ENCODE data around the gene VPS26C.
"Not testable (repeated sequence)": the region's sequence is repeated elsewhere in the genome, so short reads cannot be mapped to it uniquely, and the experiment has no call there.

The VPS26C gene

GRCh38 chr21:37227071-37228002 lies 39.8 kb downstream of the VPS26C start:
- no peak for DNase-seq

DNA sequence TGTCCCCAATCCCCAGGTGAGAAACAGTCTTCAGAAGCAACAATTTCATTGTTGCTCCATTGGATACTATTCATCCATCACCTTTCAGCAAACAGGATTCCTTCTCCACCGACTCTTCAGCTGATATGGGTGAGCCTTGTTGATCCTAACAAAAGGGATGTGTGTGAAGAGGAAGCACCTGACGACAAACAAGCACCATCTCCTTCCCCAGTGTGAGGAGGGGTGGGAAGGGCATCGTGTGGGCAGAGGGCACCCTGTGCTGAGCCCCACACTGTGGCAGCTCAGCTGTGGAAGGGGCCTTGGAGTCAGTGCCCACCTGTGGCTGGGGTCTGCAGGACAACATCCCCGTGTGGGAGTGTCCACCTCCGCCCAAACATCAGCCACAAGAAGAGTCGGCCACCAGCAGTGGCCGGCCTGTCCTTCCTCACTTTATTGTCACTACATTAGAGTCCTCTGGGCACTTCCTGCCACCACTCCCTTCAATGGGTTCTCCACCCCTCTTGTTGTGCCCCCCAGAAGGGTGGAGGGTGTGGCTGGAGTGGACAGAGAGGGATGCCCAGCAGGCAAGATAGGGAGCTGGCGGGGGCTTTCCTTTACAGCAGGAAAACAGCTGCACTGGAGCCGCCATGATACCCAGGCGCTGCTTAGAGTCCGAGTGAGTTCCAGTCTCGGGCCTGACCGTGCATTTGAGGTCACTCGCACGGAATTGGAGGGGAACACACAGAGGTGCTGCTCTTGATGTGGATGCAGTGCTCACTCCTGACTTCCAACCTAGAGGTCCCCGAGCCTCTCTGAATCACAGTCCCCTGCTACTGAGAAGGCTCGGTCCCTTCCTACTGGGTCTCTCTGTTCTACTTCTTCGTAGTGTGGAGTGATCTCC lies 40.9 kb downstream of the VPS26C start:
- no peak for DNase-seq

- DNase-seq = no peak
These were observed 42.0 kb downstream of the VPS26C start for GRCh38 chr21:37224861-37225839.

GRCh38 chr21:37223804-37224345 lies 43.3 kb downstream of the VPS26C start:
- no peak for DNase-seq

GRCh38 chr21:37222248-37222647 lies 44.9 kb downstream of the VPS26C start:
- DNase-seq = not testable (repeated sequence)

DNA sequence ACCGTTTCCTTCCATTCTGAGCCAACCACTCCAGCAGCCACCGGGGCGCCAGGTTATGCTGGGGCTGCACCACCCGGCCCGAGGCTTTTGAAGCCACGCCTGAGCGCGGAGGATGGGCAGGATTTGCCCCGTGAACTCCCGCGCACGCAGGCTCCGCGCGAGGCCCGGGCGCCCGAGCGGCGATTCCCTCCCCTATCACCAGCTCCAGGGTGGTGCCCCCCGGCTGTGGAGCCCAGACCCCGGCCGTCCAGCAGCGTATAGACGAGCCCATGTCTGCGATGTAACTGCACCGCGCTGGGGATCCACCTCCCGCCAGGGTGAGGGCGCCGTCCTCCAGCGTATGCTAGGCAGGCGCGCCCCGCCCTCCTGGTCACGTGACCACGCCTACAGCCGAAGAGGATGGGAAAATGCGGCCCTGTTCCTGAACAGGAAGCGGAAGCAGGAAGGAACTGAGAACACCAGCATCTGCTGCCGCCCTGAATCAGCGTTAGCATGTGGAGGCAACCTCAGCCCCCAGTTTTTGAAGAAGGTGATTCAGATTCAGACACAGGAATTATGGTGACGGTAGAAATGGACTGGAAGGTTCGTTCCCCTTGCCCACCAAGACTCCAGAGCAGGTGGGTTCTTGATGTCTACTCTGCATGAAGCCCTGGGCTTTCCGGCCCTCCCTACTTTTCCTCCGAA lies 46.0 kb downstream of the VPS26C start:
- DNase-seq = peak; percentile 87 to 96

- DNase-seq = peak; percentile 28 to 57
These were observed 46.6 kb downstream of the VPS26C start for GRCh38 chr21:37220433-37220980.

- DNase-seq = peak; percentile 31 to 52
These were observed 47.2 kb downstream of the VPS26C start for GRCh38 chr21:37219761-37220432.

- DNase-seq = no peak
These were observed 52.2 kb downstream of the VPS26C start for GRCh38 chr21:37214952-37215351.

- no peak for DNase-seq
These were observed 56.3 kb downstream of the VPS26C start for GRCh38 chr21:37210799-37211198.

DNA sequence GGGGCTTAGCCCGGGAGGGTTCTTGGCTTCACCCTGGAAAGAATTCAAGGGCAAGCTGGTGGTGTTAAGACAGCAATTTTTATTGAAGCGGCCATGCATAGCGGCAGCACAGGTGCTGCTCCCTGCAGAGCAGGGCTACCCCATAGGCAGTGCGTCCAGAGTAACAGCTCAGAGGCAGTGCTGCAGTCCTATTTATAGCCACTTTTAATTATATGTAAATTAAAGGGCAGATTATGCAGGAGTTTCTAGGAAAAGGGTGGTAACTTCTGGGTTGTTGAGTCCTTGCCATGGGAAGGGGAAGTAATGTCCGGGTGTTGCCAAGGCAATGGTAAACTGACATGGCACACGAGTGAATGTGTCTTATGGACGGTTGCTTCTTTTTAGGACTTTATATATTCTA lies 57.0 kb downstream of the VPS26C start:
- DNase-seq = no peak

- DNase-seq = no peak
These were observed 58.4 kb downstream of the VPS26C start for GRCh38 chr21:37208741-37209225.

DNA sequence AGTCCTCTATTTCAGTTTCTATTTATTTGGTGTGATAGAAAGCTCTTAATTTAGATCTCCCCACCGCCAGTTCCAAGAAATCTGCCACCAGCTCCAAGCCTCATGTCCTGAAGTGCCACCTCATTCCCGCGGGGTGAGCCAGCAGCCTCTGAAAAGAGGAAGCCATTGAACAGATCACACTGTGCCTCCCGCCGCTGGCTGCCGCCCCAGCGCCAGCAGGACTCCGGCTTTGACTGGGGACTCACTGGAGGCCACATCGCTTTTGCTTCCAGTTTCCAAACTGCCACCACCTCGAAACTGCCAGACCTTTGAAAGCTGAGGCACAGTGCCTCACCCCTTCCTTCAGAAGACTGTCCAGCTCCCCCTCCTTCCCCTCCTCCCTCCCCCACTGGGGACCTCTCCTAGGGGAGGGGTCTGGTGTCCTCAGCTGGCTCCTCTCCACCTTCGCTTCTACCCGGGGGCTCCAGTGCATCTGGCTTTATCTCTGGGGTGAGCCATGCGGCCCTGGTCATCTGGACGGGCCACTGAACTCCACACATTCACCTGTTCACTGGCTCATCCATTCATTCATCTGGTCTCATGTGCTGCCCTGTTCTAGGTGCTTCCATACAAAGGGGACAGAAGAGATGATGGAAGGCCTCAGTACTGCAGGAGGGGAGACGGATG lies 58.9 kb downstream of the VPS26C start:
- DNase-seq = peak in 1 of 2 experiments; percentile 9

GRCh38 chr21:37207441-37208009 lies 59.6 kb downstream of the VPS26C start:
- peak; percentile 0 to 4 for DNase-seq

- no peak for DNase-seq
These were observed 60.6 kb downstream of the VPS26C start for GRCh38 chr21:37206496-37206895.

DNA sequence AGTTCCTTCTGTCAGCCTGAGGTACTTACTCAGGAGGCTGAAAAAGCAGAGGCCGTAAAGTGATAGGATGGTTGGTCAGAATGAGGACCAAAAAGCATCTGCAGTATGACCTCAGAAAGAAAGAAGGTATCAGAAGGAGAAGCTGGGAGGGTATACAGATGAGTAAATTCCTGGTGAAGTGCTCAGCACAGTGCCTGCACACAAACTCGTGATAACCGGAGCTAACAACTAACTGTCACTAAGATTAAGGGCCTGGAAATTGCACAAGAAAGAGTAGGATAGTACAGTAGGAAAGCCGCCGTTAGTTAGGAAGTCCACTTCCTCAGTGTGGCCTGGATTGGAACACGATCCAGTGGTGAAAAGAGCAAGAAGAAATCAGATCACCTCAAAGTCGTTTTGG lies 62.6 kb downstream of the VPS26C start:
- no peak for DNase-seq

DNA sequence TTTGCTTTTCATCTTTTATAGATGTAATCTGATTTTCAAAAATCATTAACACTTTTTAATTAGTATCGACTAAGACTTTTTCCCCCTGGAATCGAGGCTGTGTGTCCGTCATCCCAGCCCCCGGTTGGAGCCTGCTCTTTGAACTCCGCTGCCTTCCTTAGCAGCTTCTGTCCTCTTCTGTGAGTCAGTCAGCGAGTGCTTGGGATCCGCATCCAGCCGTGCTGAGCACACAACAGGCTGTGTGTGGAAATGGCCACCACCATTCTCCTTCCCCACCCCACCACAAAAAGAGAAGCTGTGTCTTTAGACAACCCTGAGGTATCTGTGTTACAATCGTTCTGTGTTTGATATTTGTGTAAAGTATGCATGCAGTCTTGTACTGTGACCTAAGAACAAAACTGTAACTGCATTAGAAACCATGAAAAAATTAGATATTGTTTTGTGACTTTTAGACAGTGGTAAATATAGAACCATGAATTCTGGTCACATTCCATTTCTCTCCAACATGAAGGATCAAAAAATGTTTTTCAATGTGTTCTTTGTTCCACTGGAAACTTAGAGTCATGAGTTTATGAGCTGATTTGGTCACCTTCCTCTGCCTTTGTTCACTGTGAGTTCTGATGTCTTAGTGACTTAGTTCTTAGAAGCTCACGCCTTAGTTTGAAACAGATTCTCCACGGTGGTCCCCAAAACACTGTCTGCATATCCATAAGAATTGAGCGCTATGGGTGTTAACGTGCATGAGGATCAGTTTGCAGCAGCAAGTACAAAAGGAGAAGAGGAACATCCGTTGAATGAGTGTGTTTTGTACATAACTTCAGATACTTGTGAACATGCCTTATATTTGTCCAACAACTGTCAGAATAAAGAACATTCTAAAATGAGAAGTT lies 64.7 kb downstream of the VPS26C start:
- no peak for DNase-seq

All from SHP77 (cell line).